Spleen (tissue), 11 donors: ENCODE measurements around the gene IMPDH1. TPM values are rescaled to one million over a fixed set of nuclear protein-coding genes. Genes with fewer than 3 reads are reported as not detected.

Source experiments
- DNase-seq: peaks from one replicate; pipeline ENCODE4 v3.0.0-alpha.2; 2020
- H3K27ac ChIP-seq, 8 donors: fragments of 200-600 bp; sonication (generic) in 7 of 8; 1 replicate in 4 of 8; 2 replicates in 4 of 8; pipeline versions ENCODE4 v1.5.0 to v1.8.0; 2016 to 2021; ENCODE audit warnings: inconsistent platforms in 4 of 8, mild to moderate bottlenecking in 4 of 8, moderate library complexity in 1 of 8
- H3K27me3 ChIP-seq, 7 donors: fragments of 200-600 bp; sonication (generic) in 6 of 7; replicated peaks in 1 of 7; 1 replicate in 4 of 7; 2 replicates in 3 of 7; pipeline versions ENCODE4 v1.5.0 to v1.8.0; 2016 to 2021; ENCODE audit warnings: inconsistent platforms in 3 of 7, mild to moderate bottlenecking in 1 of 7
- H3K36me3 ChIP-seq, 6 donors: fragments of 200-600 bp; sonication (generic) in 5 of 6; 1 replicate in 4 of 6; 2 replicates in 2 of 6; pipeline versions ENCODE4 v1.5.0 to v1.8.0; 2016 to 2021; ENCODE audit warnings: inconsistent platforms in 2 of 6
- H3K4me1 ChIP-seq, 6 donors: fragments of 200-600 bp; sonication (generic) in 5 of 6; 1 replicate in 3 of 6; 2 replicates in 3 of 6; pipeline versions ENCODE4 v1.5.0 to v1.8.0; 2016 to 2021; ENCODE audit warnings: inconsistent platforms in 3 of 6
- H3K4me3 ChIP-seq, 8 donors: fragments of 200-600 bp; sonication (generic) in 7 of 8; 1 replicate in 4 of 8; 2 replicates in 4 of 8; pipeline versions ENCODE4 v1.5.0 to v1.8.0; 2016 to 2021; ENCODE audit warnings: inconsistent platforms in 4 of 8, mild to moderate bottlenecking in 4 of 8, moderate library complexity in 2 of 8
- H3K9me3 ChIP-seq, 8 donors: fragments of 200-600 bp; sonication (generic) in 7 of 8; 1 replicate in 4 of 8; 2 replicates in 4 of 8; pipeline versions ENCODE4 v1.5.0 to v1.8.0; 2016 to 2021; ENCODE audit warnings: inconsistent platforms in 4 of 8
- CTCF ChIP-seq, 11 experiments: fragments of 200-600 bp in 7 of 11; fragments of 450-650 bp in 4 of 11; sonication (generic) in 4 of 11; IDR thresholded peaks in 8 of 11; conservative IDR thresholded peaks in 3 of 11; 1 replicate in 7 of 11; 2 replicates in 4 of 11; pipeline versions ENCODE4 v1.4.0 to v1.8.0; 2016 to 2021; ENCODE audit warnings: antibody characterized with exemption in 11 of 11, inconsistent platforms in 4 of 11, mild to moderate bottlenecking in 1 of 11
- POLR2A ChIP-seq, 3 donors: fragments of 450-650 bp; IDR thresholded peaks; one replicate each; pipeline ENCODE4 v1.5.1; 2017; ENCODE audit warnings: antibody characterized with exemption in 3 of 3, mild to moderate bottlenecking in 1 of 3
- POLR2AphosphoS5 ChIP-seq, 3 donors: sonication (generic); formaldehyde crosslinking; IDR thresholded peaks; one replicate each; pipeline ENCODE4 v1.5.1; 2017; ENCODE audit warnings: antibody characterized with exemption in 3 of 3
- WGBS, 5 donors: extraction: QIAGEN DNeasy Blood & Tissue Kit in 3 of 5; methylation state at CpG; one replicate each; pipeline versions ENCODE4 v1.1.5 to v1.1.7; 2013 to 2018; 5-methylcytosine and 5-hydroxymethylcytosine counted together
- intact Hi-C: fragments of 100-400 bp; cut with DNase I; formaldehyde crosslinking; loops from one replicate; pipeline ENCODE4 v1.15.0; 2023; ENCODE audit warnings: low total_unique reads
- polyA plus RNA-seq, 3 donors: library from polyadenylated mRNA; stranded (reverse); fragments of 200-250 nt; gene quantifications; one replicate each; pipeline ENCODE4 v1.2.1, GENCODE V29; 2013
- total RNA-seq, 7 donors: library from RNA; depleted of rRNA in 3 of 7; stranded (reverse); fragments of >200 nt in 3 of 7; fragmentation: NEBNext Ultra II Directional in 4 of 7; extraction: Animal tissue kit (Norgen Biotek cat#: 25700) in 4 of 7; gene quantifications; one replicate each; pipeline versions ENCODE4 v1.1.0 to v1.2.1, GENCODE V29; 2016 to 2021
- donor health status: healthy with polysubstance abuse.
- donor health status: DM: no; HTN: no; CAD: no; lungs with moderate emphysema.
- donor health status: DM: no; HTN: no; CAD: no.
- donor health status: Bipolar disorder and iron deficiency.
- donor health status: healthy.
- donor health status: DM: no; HTN: no; CAD: no.
- donor health status: DM: yes; HTN: yes; CAD: no.

The IMPDH1 gene
- total and polyA plus RNA-seq, 10 donors: 29.9 to 120 (median 83.1) TPM

- intact Hi-C loops: no loop called here
- Histone ChIP-seq H3K9me3 (no peaks in the 10 kb centered on the region), H3K27me3 (no peaks in the 10 kb centered on the region), H3K4me1 (no peaks in the 10 kb centered on the region), H3K27ac (no peak overlapping the region), H3K4me3 (no peak overlapping the region), H3K36me3 (no peaks in the 10 kb centered on the region)
- 81 to 93% (median 89%) methylated on average over 3 of the region's 3 CpGs for WGBS, 5 donors
- TF ChIP-seq POLR2AphosphoS5 (IDR thresholded peaks at IDR 0.05) (no peak), POLR2A (IDR thresholded peaks at IDR 0.05) (no peak), CTCF (IDR thresholded peaks at IDR 0.05 in 8 of 11, conservative IDR thresholded peaks at IDR 0.05 in 3 of 11) (no peak)
- DNase-seq: no peak
These were observed 7.3 kb upstream of the IMPDH1 start for GRCh38 chr7:128417071-128417470.

GRCh38 chr7:128415217-128415785 lies 5.5 kb upstream of the IMPDH1 start:
- H3K27me3 ChIP-seq: peaks cover 0 to 5% (median 0%) of the 10 kb centered on the region in 7 donors
- TF ChIP-seq POLR2AphosphoS5 (IDR thresholded peaks at IDR 0.05) (no peak), POLR2A (IDR thresholded peaks at IDR 0.05) (no peak), CTCF (IDR thresholded peaks at IDR 0.05 in 8 of 11, conservative IDR thresholded peaks at IDR 0.05 in 3 of 11) (no peak)
- intact Hi-C loops: no loop called here
- no peak overlapping the region for H3K27ac ChIP-seq
- DNase-seq: no peak
- WGBS, 5 donors: 85 to 93% (median 90%) methylated on average over 4 of the region's 4 CpGs
- H3K9me3 ChIP-seq: no peaks in the 10 kb centered on the region
- no peak overlapping the region for H3K4me3 ChIP-seq
- H3K4me1 ChIP-seq: peaks cover 5 to 10% (median 8%) of the 10 kb centered on the region in 6 donors
- H3K36me3 ChIP-seq: no peaks in the 10 kb centered on the region

GRCh38 chr7:128410451-128410753 lies 620 bp upstream of the IMPDH1 start:
- 2 to 4% (median 2%) methylated on average over 6 of the region's 6 CpGs for WGBS, 5 donors

More at GRCh38 chr7:128410451-128410753, 620 bp upstream of the IMPDH1 start:
- intact Hi-C loops: no loop called here
- no peaks in the 10 kb centered on the region for H3K36me3 ChIP-seq
- TF ChIP-seq POLR2AphosphoS5 (IDR thresholded peaks at IDR 0.05) (no peak), CTCF (IDR thresholded peaks at IDR 0.05 in 8 of 11, conservative IDR thresholded peaks at IDR 0.05 in 3 of 11) (no peak), POLR2A (IDR thresholded peaks at IDR 0.05) (peak in 1 of 3 donors; percentile 2)
- H3K27ac ChIP-seq: peak overlapping the region; percentile 76 to 96 (median 92)
- no peak for DNase-seq
- peaks cover 19 to 53% (median 43%) of the 10 kb centered on the region in 6 donors for H3K4me1 ChIP-seq
- no peaks in the 10 kb centered on the region for H3K9me3 ChIP-seq
- H3K4me3 ChIP-seq: peak overlapping the region; percentile 62 to 93 (median 79)
- peaks cover 0 to 5% (median 0%) of the 10 kb centered on the region in 7 donors for H3K27me3 ChIP-seq
